HG02852 (cell line): ENCODE data around the gene PAX5.

Experiments used
- ATAC-seq: cut with Tn5 transposase; IDR thresholded peaks from one replicate; pipeline ENCODE4 v1.9.1; 2021; ENCODE audit warnings: mild to moderate bottlenecking, moderate library complexity; ENCODE audit not compliant: unreplicated experiment

Gene PAX5

DNA sequence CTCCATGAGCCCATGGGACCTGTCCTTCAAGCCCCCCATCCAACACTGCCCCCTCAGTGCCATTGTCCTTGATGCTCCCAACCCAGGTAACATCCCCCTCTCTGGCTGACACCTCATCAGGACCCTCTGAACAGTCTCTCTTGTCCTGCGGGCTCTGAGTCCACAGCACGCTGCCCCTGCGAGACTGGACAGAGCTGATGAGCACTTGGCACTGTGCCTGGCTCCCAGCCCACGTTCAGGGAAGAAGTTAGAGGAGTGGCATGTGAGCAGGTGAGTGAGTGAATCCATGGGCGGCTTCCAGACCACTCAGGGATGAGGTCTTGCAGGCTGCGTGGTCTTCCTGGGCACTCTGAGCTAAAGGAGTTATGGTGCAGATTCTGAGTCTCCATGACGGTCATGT lies 70.7 kb downstream of the PAX5 start:
- no peak for ATAC-seq

DNA sequence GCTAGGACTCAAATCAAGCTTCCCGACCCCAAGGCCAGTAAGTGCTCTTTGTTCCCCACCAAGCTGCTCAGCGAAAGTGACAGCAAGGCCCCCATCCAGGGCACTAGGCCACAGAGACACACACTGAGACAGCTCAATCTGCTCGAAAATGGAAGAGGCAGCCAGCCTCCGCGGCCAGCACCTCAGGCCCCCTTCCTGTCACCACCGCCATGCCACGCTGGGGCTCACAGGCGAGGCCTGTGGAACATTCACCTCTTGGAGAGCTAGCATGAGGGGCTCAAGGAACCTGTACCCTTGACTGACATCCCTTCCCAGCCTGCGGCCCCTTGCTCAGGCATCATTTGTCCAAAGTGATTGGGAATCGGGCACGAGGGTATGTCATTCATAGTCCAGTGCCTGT lies 71.4 kb downstream of the PAX5 start:
- ATAC-seq, result no peak

GRCh38 chr9:36961561-36962325 lies 72.3 kb downstream of the PAX5 start:
- no peak for ATAC-seq

GRCh38 chr9:36961051-36961450 lies 73.0 kb downstream of the PAX5 start:
- ATAC-seq, result no peak

DNA sequence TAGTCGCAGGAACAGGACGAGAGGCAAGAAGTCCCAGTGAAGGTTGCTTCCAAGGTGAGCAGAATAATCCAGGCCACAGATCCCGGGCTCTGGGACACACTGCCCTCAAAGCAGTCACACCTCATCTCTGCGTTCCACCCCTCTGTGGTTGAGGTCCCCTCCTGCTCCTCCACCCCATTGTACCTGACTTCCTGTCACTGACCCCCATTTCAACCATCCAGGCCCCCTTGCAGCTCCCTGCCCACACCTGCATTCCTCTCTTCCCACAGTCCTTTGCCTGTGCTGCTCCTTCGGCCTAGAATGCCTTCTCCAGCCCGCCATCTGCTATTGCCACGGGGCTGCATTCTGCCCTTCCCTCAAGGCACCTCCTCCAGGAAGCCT lies 73.5 kb downstream of the PAX5 start:
- ATAC-seq, result no peak

DNA sequence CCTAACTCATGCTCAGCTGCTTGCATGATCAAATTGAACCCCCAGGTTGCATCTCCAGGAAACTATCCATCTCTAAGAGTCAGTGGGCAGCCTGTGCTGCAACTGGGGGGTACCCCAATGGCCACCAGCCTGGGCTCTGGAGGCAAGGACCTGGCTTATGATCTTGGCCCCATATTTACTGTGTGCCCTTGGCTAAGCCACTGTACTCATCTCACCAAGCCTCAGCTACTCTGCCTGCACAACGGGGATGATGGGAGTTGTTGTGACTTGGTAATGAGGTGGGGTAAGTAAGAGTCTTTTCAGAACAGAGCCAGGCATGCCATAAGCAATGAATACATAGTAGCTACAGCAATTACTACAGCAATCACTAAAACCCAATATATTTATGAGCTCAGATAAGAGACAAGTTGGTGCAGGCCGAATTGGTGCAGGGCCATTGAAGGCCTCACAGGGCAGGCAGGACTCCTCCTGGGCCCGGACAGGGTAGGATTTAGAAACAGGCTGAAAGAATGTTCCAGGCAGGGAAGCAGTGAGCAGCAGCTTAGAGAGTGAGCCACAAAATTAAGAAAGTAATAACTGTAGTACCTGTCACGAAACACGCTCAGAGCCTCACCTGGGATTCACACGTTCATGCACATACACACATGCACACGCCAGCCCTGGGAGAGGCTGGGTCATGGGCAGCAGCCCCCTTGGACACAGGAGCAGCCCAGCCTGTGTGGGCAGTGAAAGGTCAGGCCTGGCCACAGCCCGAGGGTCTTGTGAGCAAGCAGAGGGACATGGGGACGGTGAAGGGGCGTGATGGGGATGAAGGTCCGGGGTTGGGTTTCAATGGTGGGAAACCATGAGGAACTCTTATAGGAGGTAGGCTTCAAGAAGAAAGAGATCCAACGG lies 74.1 kb downstream of the PAX5 start:
- no peak for ATAC-seq

DNA sequence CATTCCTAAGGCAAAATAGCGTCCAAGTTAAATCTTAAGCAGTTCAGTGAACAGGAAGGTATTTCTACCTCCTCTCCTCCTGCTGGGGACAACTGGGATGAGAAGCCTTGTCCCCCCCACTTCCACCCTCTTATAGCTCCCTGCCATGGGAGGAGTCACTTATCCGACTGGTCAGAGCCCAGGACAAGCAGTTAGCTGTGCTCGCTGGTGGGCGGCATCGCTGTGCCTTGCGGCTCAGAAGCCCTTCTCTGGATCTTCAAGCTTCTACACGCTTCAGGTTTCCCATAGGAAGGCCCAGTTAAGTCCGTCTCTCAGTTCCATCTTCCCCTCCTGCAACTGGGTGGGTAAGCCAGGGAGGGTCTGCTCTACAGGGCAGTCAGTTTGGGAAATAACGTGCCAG lies 77.2 kb downstream of the PAX5 start:
- ATAC-seq, result no peak

GRCh38 chr9:36950389-36950788 lies 83.7 kb downstream of the PAX5 start:
- ATAC-seq, result no peak

GRCh38 chr9:36949466-36949865 lies 84.6 kb downstream of the PAX5 start:
- ATAC-seq, result no peak

GRCh38 chr9:36948051-36948450 lies 86.0 kb downstream of the PAX5 start:
- ATAC-seq, result no peak

DNA sequence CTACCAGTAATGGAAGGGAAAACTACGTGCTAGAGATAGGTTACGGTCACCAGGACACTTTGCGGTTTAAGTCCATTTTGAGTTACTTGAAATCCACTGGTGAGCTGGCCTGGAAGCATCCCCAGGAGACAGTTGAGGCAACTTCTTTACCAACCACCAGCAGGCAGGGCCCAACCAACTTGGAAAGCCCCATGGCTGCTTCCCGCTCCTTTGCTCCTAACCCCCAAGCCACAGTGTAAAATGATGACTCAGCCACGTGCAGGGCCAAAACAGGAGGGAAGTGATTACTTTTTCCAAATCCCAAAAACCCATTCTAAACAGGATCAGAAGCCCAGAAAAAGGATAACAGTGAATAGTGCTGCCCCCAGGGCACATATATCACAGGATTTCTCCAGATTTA lies 87.4 kb downstream of the PAX5 start:
- ATAC-seq, result no peak

DNA sequence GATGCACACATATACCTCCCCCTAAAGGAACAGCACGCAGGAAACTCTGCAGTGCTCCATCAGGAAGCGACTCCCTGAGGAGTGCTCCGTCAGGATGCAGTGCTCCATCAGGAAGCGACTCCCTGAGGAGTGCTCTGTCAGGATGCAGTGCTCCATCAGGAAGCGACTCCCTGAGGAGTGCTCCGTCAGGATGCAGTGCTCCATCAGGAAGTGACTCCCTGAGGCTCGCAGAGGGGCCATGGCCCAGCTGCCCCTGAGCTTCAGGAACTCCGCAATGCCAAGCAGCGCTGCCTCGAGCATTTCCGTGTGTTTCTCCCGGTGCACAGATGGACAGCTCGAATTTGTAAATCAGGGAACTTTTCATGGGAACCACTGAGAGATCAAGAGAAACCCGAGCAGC lies 88.1 kb downstream of the PAX5 start:
- ATAC-seq, result no peak

DNA sequence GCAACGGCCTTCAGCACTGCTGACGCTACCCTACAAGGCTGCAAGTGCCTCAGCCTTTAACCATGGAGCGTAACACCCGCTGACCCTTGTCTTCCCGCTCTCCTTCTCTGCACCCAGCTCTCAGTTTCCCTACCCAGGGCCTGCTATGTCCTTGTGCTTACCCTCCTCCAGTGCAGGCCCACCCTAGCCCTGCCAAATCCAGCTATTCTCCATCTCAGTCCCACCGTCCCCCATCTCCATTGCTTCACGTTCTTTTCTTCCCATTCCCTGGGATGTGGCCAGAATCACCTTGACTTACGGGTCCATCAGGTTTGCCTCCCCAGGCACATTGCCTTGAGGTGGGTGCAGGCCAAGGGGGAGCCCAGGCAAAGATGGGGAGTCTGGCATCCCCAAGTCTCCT lies 91.2 kb downstream of the PAX5 start:
- ATAC-seq, result no peak

GRCh38 chr9:36941441-36941840 lies 92.6 kb downstream of the PAX5 start:
- no peak for ATAC-seq

DNA sequence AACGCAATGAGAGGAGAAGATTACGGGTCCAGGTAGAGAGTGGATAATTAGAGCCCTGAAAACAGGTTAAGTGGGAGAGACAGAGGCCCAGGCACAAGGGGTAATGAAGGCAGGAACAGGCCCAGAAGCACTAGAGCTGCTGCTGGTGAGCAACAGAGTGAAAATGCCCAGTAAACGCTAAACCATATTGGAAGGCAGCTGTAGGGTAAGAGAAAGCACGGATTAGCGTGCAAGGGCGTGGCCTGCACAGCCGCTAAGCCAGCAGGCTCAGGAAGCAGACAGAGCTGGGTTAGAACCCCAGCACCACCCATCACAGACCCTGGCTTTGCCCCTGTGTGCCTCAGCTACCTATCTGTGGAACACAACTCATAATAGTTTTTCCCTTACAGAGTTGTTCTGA lies 93.2 kb downstream of the PAX5 start:
- no peak for ATAC-seq

DNA sequence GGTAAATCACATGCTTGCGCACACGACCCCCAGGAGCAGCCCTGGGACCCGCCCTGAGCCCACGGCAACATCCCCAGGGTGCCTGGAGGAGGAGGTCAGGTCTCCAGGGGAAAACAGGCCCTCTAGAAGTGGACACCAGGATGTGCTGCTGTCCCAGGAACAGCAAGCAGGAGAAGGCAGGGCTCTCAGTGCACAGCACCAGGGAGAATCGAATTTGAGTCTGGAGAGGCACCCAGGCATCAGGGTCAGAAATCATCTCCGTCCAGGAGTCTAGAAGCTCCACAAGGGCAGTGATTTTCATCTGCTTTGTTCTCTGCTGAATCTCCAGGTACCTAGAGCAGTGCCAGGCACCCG lies 93.6 kb downstream of the PAX5 start:
- ATAC-seq, result no peak

GRCh38 chr9:36939655-36940499 lies 94.2 kb downstream of the PAX5 start:
- no peak for ATAC-seq

DNA sequence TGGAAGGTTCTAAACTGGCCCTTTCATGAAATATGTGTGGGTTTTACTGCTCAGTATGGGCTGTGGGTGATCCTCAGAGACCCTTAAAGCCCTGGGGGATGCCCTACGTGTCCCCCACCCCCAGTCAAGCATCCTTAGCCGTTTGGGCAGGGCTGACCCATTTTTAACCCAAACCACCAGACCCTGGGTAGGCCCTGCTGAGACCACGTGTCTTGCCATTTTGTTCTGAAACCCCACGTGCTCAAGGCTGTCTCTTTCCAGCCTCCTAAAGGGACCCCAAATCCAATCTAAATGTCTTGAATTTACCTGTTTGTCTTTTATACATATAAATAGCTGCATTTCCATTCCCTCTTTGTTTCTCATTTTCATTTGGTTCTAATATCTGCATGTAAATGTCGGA lies 94.9 kb downstream of the PAX5 start:
- ATAC-seq, result no peak

GRCh38 chr9:36938617-36939016 lies 95.5 kb downstream of the PAX5 start:
- ATAC-seq, result no peak

DNA sequence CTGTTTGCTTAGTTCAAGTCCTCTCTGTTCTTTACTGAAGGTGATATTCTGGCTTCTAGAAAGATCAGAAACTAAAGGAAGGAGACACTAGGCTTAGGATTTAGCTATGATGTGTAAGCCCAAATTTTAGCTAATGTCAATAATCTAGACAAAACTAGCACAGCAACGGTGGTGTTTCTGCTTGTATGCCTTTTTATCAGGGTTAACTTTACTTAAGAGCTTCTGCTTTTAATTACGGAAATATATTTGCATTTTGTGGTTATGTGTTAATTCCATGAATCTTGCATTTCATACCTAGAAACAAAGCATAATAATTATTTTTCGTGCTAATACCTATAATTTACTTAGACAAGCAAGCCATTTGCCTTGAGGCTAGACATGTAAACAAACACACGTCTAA lies 96.1 kb downstream of the PAX5 start:
- no peak for ATAC-seq

DNA sequence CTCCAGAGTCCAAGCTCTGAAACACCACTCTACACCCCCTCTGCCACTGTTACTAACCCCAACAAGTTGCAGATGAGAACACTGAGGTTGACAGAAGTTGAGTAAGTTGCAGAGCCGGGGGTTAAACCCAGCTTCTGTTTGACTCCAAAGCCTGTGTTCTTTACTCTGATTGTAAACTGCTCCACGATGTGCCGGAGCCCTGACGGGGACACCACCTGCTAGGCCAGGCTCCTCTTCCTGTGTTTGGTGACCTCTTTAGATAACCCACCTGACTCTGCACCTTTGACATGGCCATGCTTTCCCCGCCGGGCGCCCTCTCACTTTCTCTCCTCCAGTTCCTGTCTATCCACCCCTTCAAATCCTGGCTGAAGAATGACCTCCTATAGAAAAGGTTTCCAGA lies 96.7 kb downstream of the PAX5 start:
- ATAC-seq, result no peak

GRCh38 chr9:36936498-36936831 lies 97.6 kb downstream of the PAX5 start:
- no peak for ATAC-seq
